Transverse colon (tissue), 4 donors: ENCODE results near the gene ZNF155. TPM values are rescaled to one million over a fixed set of nuclear protein-coding genes. Genes with fewer than 3 reads are reported as not detected.

Experiments used
- DNase-seq: peaks from one replicate; pipeline ENCODE4 v3.0.0-alpha.2; 2019
- H3K27ac ChIP-seq, 4 donors: fragments of 200-600 bp; sonication (generic); 2 replicates each; pipeline ENCODE4 v1.5.1; 2016 to 2018; ENCODE audit warnings: inconsistent platforms in 4 of 4
- H3K27me3 ChIP-seq: fragments of 200-600 bp; sonication (generic); 2 replicates; pipeline ENCODE4 v1.5.1; 2017; ENCODE audit warnings: inconsistent platforms
- H3K36me3 ChIP-seq, 4 donors: fragments of 200-600 bp; sonication (generic); 2 replicates each; pipeline ENCODE4 v1.5.1; 2017 to 2019; ENCODE audit warnings: inconsistent platforms in 4 of 4
- H3K4me1 ChIP-seq, 4 donors: fragments of 200-600 bp; sonication (generic); 2 replicates each; pipeline ENCODE4 v1.5.1; 2017 to 2020; ENCODE audit warnings: inconsistent platforms in 4 of 4
- H3K4me3 ChIP-seq, 4 donors: fragments of 200-600 bp; sonication (generic); 1 replicate in 1 of 4; 2 replicates in 3 of 4; pipeline versions ENCODE4 v1.5.1 to v1.6.1; 2017 to 2019; ENCODE audit warnings: inconsistent platforms in 4 of 4
- H3K9me3 ChIP-seq, 2 donors: fragments of 200-600 bp; sonication (generic); 2 replicates each; pipeline ENCODE4 v1.5.1; 2017 to 2019; ENCODE audit warnings: inconsistent platforms in 2 of 2
- CTCF ChIP-seq, 5 experiments: fragments of 200-600 bp in 3 of 5; fragments of 450-650 bp in 2 of 5; sonication (generic) in 3 of 5; IDR thresholded peaks; 1 replicate in 2 of 5; 2 replicates in 3 of 5; pipeline ENCODE4 v1.5.1; 2016 to 2017; ENCODE audit warnings: antibody characterized with exemption in 5 of 5, inconsistent platforms in 3 of 5, mild to moderate bottlenecking in 2 of 5, moderate library complexity in 1 of 5
- EP300 ChIP-seq: sonication (generic); formaldehyde crosslinking; IDR thresholded peaks from one replicate; pipeline ENCODE4 v1.6.1; 2017; ENCODE audit warnings: antibody characterized with exemption, low read depth
- POLR2A ChIP-seq: fragments of 450-650 bp; IDR thresholded peaks from one replicate; pipeline ENCODE4 v1.6.1; 2016; ENCODE audit warnings: antibody characterized with exemption, mild to moderate bottlenecking, moderate library complexity
- POLR2AphosphoS5 ChIP-seq, 3 donors: sonication (generic); formaldehyde crosslinking; IDR thresholded peaks; one replicate each; pipeline ENCODE4 v1.6.1; 2016; ENCODE audit warnings: antibody characterized with exemption in 3 of 3
- WGBS, 2 donors: methylation state at CpG; one replicate each; pipeline ENCODE4 v1.1.5; 2018; ENCODE audit warnings: low coverage in 1 of 2; 5-methylcytosine and 5-hydroxymethylcytosine counted together
- in situ Hi-C, 4 donors: fragments of 200-750 bp; cut with MboI; loops; one replicate each; pipeline versions ENCODE4 v1.15.0 to v1.15.1; 2017; ENCODE audit warnings: low sequenced_read_pairs in 3 of 4, low pct_ligation_motif_present in 1 of 4, low pct_unique_long_range_greater_than_20kb in 1 of 4
- intact Hi-C: fragments of 100-400 bp; cut with DNase I; formaldehyde crosslinking; loops from one replicate; pipeline ENCODE4 v1.15.1; 2023; ENCODE audit warnings: low total_unique reads
- total RNA-seq, 4 donors: library from RNA; depleted of rRNA; stranded (reverse); fragments of >200 nt; gene quantifications; one replicate each; pipeline ENCODE4 v1.1.0, GENCODE V29; 2016

Gene ZNF155
- total RNA-seq, 4 donors from 2014 or later = 1.2 to 7.5 (median 3.8) TPM

DNA sequence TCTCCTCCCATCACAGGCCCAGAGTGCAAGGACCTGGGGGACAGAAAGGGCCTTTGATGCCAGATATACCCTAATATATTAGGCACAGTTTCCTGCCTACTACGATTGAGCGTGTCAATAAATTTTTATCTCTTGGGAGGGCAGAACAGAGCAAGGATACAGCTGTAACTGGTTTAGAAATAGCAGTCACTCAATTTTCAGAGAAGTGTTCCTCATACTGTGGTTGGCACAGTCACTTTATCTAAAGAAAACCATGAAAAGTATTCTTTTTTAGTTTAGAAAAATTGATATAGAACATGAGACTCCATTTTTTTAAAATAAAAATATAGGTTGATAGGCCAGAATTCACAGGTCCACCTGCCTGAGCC is 460 bp upstream of the ZNF155 start:
- H3K4me3 ChIP-seq = peak overlapping the region in 3 of 4 donors; percentile 69 to 87 (median 81)
- H3K4me1 ChIP-seq = peaks cover 0 to 13% (median 9%) of the 10 kb centered on the region in 4 donors
- no peaks in the 10 kb centered on the region for H3K27me3 ChIP-seq
- intact Hi-C loops = no loop called here
- DNase-seq = no peak
- peaks cover 17 to 29% of the 10 kb centered on the region in 2 donors for H3K9me3 ChIP-seq
- in situ Hi-C loops = no loop called here
- WGBS, 2 donors = 89 to 90% methylated on average over 2 of the region's 2 CpGs
- peak overlapping the region; percentile 75 to 85 (median 80) for H3K27ac ChIP-seq
- H3K36me3 ChIP-seq = peaks cover 0 to 5% (median under 1%) of the 10 kb centered on the region in 4 donors
- TF ChIP-seq EP300 = no peak
- TF ChIP-seq POLR2A = no peak
- TF ChIP-seq POLR2AphosphoS5 (IDR thresholded peaks at IDR 0.05) = no peak
- TF ChIP-seq CTCF (IDR thresholded peaks at IDR 0.05) = no peak

- peak; percentile 9 for DNase-seq
- intact Hi-C loops = no loop called here
These were observed 656 bp downstream of the ZNF155 start for GRCh38 chr19:43984687-43985000.

DNA sequence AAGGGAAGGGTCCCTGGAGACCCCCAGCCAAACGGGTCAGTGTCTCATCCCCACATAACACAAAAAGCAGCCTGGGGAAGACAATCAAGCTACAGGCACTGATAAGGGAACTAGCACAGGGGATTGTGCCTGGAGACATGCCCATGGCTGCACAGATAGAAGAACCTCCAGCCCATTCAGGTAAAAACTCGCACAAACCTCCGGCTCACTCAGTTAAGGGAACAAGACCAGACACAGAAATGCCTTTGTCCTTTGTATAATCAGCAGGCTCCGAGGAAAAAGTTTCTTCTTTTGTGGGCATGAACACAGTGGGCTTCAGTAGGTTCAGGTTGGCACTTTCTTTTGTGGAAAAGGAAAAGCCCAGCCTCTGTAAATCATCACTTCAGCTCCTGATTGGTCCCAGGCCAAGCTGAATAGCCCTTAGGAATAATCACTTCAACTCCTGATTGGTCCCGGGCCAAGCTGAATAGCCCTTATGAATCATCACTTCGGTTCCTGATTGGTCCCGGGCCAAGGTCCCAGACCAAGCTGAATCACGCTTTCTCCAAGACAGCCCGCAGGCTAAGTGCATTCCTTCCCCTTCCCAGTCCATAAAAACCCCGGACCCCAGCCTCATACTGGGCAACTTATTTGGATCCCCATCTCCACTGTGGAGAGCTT is 13.8 kb downstream of the ZNF155 start:
- Histone ChIP-seq H3K4me3 (no peak overlapping the region), H3K27ac (no peak overlapping the region), H3K9me3 (peaks cover 6 to 12% of the 10 kb centered on the region in 2 donors), H3K36me3 (peaks cover 0 to 44% (median 18%) of the 10 kb centered on the region in 4 donors), H3K4me1 (peaks cover 0 to 6% (median 6%) of the 10 kb centered on the region in 4 donors), H3K27me3 (no peaks in the 10 kb centered on the region)
- WGBS, 2 donors = 94 to 97% methylated on average over 5 to 9 of the region's 10 CpGs
- intact Hi-C loops (no loop called here), in situ Hi-C loops (no loop called here)
- no peak for DNase-seq
- TF ChIP-seq EP300 (no peak), CTCF (IDR thresholded peaks at IDR 0.05) (no peak), POLR2AphosphoS5 (IDR thresholded peaks at IDR 0.05) (no peak), POLR2A (no peak)

More at GRCh38 chr19:43984687-43985000, 656 bp downstream of the ZNF155 start:
- in situ Hi-C loops = no loop called here
- Histone ChIP-seq H3K27ac (peak overlapping the region; percentile 75 to 85 (median 80)), H3K4me3 (peak overlapping the region; percentile 54 to 87 (median 75)), H3K36me3 (peaks cover 0 to 16% (median 6%) of the 10 kb centered on the region in 4 donors), H3K9me3 (peaks cover 14 to 21% of the 10 kb centered on the region in 2 donors), H3K27me3 (no peaks in the 10 kb centered on the region), H3K4me1 (peaks cover 0 to 13% (median 9%) of the 10 kb centered on the region in 4 donors)
- 9% methylated on average over 14 of the region's 14 CpGs; no CpG with 5 or more reads in 1 of the 2 donors for WGBS, 2 donors
- TF ChIP-seq EP300 (no peak), POLR2AphosphoS5 (IDR thresholded peaks at IDR 0.05) (no peak), POLR2A (no peak), CTCF (IDR thresholded peaks at IDR 0.05) (peak in 1 of 5 experiments; percentile 16)

GRCh38 chr19:44002212-44002565 is 18.2 kb downstream of the ZNF155 start:
- Histone ChIP-seq H3K4me1 (peaks cover 0 to 17% (median 14%) of the 10 kb centered on the region in 4 donors), H3K27ac (peak overlapping the region; percentile 64 to 86 (median 74)), H3K4me3 (peak overlapping the region; percentile 41 to 95 (median 74)), H3K36me3 (peaks cover 0 to 7% (median 2%) of the 10 kb centered on the region in 4 donors), H3K27me3 (no peaks in the 10 kb centered on the region), H3K9me3 (peaks cover 10 to 11% of the 10 kb centered on the region in 2 donors)
- no peak for DNase-seq
- 10 to 17% methylated on average over 6 to 8 of the region's 8 CpGs for WGBS, 2 donors
- in situ Hi-C loops (no loop called here), intact Hi-C loops (no loop called here)
- TF ChIP-seq POLR2AphosphoS5 (IDR thresholded peaks at IDR 0.05) = no peak
- TF ChIP-seq EP300 = no peak
- TF ChIP-seq CTCF (IDR thresholded peaks at IDR 0.05) = no peak
- no peak for TF ChIP-seq POLR2A
